ENCODE data around the gene GALNT18. TPM values are rescaled to one million over a fixed set of nuclear protein-coding genes. Genes with fewer than 3 reads are reported as not detected.

Gene GALNT18
- total and polyA plus RNA-seq, 2 of the 4 experiments (the other 2 are of a cell fraction), result 9.5 to 11.3 TPM

DNA sequence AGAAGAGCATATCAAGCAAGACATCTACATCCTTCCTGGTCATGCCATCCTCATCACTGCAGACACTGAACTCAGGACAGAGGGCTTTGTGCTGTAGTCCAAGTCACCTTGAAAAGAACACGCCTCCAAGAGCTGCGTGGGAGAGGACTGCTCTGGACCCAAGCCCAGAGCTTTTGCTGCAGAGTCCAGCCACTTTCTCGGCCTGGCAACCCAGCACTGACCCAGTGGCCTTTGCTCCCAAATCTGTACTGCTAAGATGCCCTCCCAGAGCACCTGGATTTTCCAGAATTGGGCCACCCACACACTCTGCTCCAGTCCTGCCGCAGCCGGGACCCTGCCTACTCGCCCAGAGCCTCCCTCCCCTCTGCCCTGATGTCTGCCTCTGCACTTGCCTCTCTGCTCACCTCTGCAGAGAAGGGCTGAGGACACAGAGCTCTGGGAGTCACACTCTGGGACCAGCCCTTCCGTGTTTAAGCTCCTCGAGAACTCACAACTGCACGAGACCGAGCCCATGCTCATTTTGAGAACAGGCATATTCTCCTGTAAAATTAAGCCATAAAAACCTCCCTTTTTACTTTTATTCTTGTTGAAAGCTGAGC, 185.0 kb downstream of the GALNT18 start:
- no peak overlapping the region for H2BK120ac ChIP-seq (ENCODE audit: low read depth, low read length)
- H3K79me1 ChIP-seq (ENCODE audit: low read depth in 1 of 2, low read length in 2 of 2), result no peaks in the 10 kb centered on the region
- no peak overlapping the region for H2BK15ac ChIP-seq (ENCODE audit: low read depth, low read length)
- H3K9me1 ChIP-seq (ENCODE audit: insufficient read depth, low read length), result no peaks in the 10 kb centered on the region
- WGBS, 2 experiments (ENCODE audit: extremely low coverage in 2 of 2, insufficient read length in 1 of 2), result 62% methylated on average over 7 of the region's 10 CpGs; no CpG with 5 or more reads in 1 of the 2 experiments
- H3K27ac ChIP-seq (ENCODE audit: insufficient read depth, low read length), result no peak overlapping the region
- DNase-seq (no peak), ATAC-seq (ENCODE audit: low read depth) (no peak)
- TF ChIP-seq POLR2A (IDR thresholded peaks at IDR 0.05; ENCODE audit: low read depth, low read length) (no peak), NFE2L2 (IDR thresholded peaks at IDR 0.05; ENCODE audit: low read depth, low read length) (no peak), MAFK (IDR thresholded peaks at IDR 0.05; ENCODE audit: low read depth, low read length) (no peak), MAZ (IDR thresholded peaks at IDR 0.05; ENCODE audit: borderline replicate concordance, low read depth, low read length) (no peak), RFX5 (IDR thresholded peaks at IDR 0.05; ENCODE audit: low read depth, low read length) (no peak), RAD21 (IDR thresholded peaks at IDR 0.05; ENCODE audit: low read length) (no peak), CEBPB (IDR thresholded peaks at IDR 0.05; ENCODE audit: low read depth, low read length) (no peak), MXI1 (IDR thresholded peaks at IDR 0.05; ENCODE audit: borderline replicate concordance, low read depth, low read length) (no peak), FOS (IDR thresholded peaks at IDR 0.05; ENCODE audit: low read depth, low read length) (no peak), RCOR1 (IDR thresholded peaks at IDR 0.05; ENCODE audit: insufficient replicate concordance, low read length) (no peak), SMC3 (IDR thresholded peaks at IDR 0.05; ENCODE audit: low read depth, low read length) (no peak), BHLHE40 (IDR thresholded peaks at IDR 0.05; ENCODE audit: low read depth, low read length) (no peak)
- TF ChIP-seq, protein P1, sequence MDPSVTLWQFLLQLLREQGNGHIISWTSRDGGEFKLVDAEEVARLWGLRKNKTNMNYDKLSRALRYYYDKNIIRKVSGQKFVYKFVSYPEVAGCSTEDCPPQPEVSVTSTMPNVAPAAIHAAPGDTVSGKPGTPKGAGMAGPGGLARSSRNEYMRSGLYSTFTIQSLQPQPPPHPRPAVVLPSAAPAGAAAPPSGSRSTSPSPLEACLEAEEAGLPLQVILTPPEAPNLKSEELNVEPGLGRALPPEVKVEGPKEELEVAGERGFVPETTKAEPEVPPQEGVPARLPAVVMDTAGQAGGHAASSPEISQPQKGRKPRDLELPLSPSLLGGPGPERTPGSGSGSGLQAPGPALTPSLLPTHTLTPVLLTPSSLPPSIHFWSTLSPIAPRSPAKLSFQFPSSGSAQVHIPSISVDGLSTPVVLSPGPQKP (IDR thresholded peaks at IDR 0.05; ENCODE audit: borderline replicate concordance, low read depth, low read length), result no peak
- no peak overlapping the region for H3K18ac ChIP-seq (ENCODE audit: low read depth, low read length)
- ChIA-PET POLR2A (ENCODE audit: unreplicated experiment) (no interaction called here), CTCF (no interaction called here)
- H2BK5ac ChIP-seq (ENCODE audit: low read depth, low read length, poor library complexity, severe bottlenecking), result no peak overlapping the region
- dilution Hi-C loops (cut with HindIII; ENCODE audit: low sequenced_read_pairs, unreplicated experiment) (no loop called here), intact Hi-C loops (cut with micrococcal nuclease) (no loop called here), in situ Hi-C loops (cut with MboI; ENCODE audit: low sequenced_read_pairs) (no loop called here)
- BruUV-seq (replicated peaks), result no TSS peak
- no peak overlapping the region for H4K91ac ChIP-seq (ENCODE audit: insufficient read depth, low read depth, low read length)
- H3K4me3 ChIP-seq (ENCODE audit: insufficient read depth, low read depth, low read length), result no peak overlapping the region
- H4K5ac ChIP-seq (ENCODE audit: low read depth, low read length), result no peak overlapping the region
- no peak overlapping the region for H3K23ac ChIP-seq (ENCODE audit: low read depth, low read length)
- no peak overlapping the region for H2AFZ ChIP-seq (replicated peaks; ENCODE audit: low read length, poor library complexity)
- no peaks in the 10 kb centered on the region for H3K36me3 ChIP-seq (ENCODE audit: control insufficient read depth, insufficient read depth, low read length)
- no peak overlapping the region for H3K14ac ChIP-seq (replicated peaks; ENCODE audit: low read depth, low read length)
- H3K9me3 ChIP-seq (ENCODE audit: control insufficient read depth, insufficient read depth, low read length), result no peaks in the 10 kb centered on the region
- H3K56ac ChIP-seq (ENCODE audit: extremely low read depth, insufficient read depth, low read length), result no peak overlapping the region
- no peak overlapping the region for H2BK20ac ChIP-seq (ENCODE audit: low read depth, low read length)
- H2AK9ac ChIP-seq (replicated peaks; ENCODE audit: low read depth, low read length, poor library complexity), result no peak overlapping the region
- no peak overlapping the region for H3K4ac ChIP-seq (ENCODE audit: low read depth, low read length)
- peaks cover 14% of the 10 kb centered on the region for H3K27me3 ChIP-seq (ENCODE audit: control insufficient read depth, insufficient read depth, low read length)
- H3K4me2 ChIP-seq (ENCODE audit: low read depth, low read length), result no peak overlapping the region
- H2AK5ac ChIP-seq (ENCODE audit: low read depth, low read length), result no peak overlapping the region
- H3K4me1 ChIP-seq (ENCODE audit: control insufficient read depth, insufficient read depth, low read length), result 0 out of 2 replicates have a peak, but pooled peaks cover 2% of the 10 kb centered on the region
- no peak overlapping the region for H4K8ac ChIP-seq (ENCODE audit: low read depth in 2 of 2, low read length in 2 of 2)
- no peaks in the 10 kb centered on the region for H4K20me1 ChIP-seq (ENCODE audit: insufficient read depth, low read length)
- no peak overlapping the region for H3K9ac ChIP-seq (ENCODE audit: low read depth, low read length)

Measured in IMR-90 (cell line).